GM18508 (cell line): ENCODE data around the gene S100A7.
"Not testable (repeated sequence)": the region's sequence is repeated elsewhere in the genome, so short reads cannot be mapped to it uniquely, and the experiment has no call there.

Experiments used
- ATAC-seq: cut with Tn5 transposase; IDR thresholded peaks from one replicate; pipeline ENCODE4 v1.9.1; 2021; ENCODE audit warnings: moderate number of reproducible peaks; ENCODE audit not compliant: insufficient read depth, unreplicated experiment

The S100A7 gene

GRCh38 chr1:153478047-153478691 lies 17.7 kb upstream of the S100A7 start:
- ATAC-seq: no peak

DNA sequence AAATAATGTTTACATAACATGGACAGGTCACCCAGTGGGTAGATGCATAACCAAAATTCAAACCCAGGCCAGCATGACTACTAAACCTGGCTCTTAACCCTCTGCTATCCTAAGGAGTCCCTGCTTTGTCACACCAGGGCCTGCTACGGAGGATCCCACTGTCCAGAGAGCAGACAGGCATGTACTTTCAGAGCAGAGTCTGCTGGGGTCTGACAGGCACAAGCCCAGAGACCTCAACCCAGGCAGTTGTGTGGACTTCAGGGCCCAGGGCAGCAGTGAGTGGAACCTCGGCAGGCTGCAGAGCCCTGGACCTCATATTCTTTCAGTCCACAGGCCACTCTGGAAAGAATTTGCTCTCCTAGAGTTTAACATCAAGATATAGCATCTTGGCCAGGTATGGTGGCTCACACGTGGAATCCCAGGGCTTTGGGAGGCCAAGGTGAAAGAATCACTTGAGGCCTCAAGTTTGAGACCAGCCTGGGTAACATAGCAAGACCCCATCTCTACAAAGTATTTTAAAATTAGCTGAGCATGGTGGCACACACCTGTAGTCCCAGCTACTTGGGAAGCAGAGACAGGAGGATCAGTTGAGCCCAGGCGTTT lies 16.1 kb upstream of the S100A7 start:
- no peak for ATAC-seq

- no peak for ATAC-seq
These were observed 14.8 kb upstream of the S100A7 start for GRCh38 chr1:153475282-153475681.

DNA sequence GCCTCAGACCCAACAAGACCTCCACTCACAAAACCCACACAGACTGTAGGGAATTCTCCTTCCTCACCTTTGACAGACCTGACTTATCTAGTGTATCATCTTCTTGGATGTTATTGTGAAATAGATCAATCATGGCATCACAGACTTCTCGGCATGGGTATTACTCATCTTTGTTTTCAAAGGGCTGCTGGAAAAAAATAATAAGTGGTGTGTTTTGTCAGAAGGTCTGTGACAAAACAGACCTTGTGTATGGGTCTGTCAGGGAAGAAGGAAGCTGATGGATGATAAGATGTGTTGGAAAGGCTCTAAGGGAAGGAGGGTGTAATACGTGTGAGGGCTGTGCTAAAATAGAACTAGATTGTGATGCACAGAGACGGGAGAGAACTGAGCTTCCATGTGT lies 13.9 kb upstream of the S100A7 start:
- ATAC-seq: no peak

GRCh38 chr1:153470707-153471106 lies 10.3 kb upstream of the S100A7 start:
- ATAC-seq: no peak

DNA sequence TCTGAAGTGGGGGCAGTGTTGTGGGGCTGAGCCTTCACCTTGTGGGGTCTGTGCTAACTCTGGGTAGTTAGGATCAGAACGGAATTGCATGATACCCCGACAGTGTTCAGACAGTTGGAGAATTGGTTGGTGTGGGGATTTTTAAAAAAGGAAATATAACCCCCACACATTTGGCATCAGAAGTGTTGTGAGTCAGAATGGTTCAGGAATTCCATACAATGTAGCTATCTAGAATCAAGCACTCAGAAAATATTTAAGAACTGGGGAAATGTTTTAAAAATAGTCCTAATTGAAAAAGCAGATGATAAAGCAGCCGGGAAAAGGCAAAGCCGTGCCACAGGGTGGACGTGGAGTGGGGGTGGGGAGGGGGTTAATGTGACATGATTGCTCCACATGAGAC lies 6.5 kb upstream of the S100A7 start:
- no peak for ATAC-seq

GRCh38 chr1:153465811-153466636 lies 5.6 kb upstream of the S100A7 start:
- ATAC-seq: no peak

- ATAC-seq: not testable (repeated sequence)
These were observed 2.3 kb upstream of the S100A7 start for GRCh38 chr1:153462741-153463140.

DNA sequence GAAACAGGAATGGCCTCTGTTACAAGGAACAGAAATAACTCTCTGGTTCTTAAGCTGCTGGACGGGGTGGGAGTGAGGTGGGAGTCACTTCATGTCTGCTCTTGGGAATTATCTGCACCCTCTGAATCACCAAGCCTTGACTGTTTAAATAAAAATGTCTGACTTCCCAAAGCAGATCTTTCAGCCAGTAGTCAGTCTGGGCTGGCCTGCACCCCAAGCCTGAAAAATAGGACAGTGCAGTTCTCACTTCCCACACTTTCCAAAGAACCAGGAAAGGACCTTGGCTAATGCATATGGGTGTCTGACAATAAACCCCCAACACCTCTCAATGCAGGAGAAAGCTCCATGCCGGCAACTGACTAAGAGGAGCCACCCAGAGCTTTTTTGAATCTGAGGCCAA lies 796 bp downstream of the S100A7 start:
- no peak for ATAC-seq

GRCh38 chr1:153456396-153456795 lies 4.1 kb downstream of the S100A7 start:
- ATAC-seq: no peak

GRCh38 chr1:153448851-153449250 lies 11.6 kb downstream of the S100A7 start:
- not testable (repeated sequence) for ATAC-seq

DNA sequence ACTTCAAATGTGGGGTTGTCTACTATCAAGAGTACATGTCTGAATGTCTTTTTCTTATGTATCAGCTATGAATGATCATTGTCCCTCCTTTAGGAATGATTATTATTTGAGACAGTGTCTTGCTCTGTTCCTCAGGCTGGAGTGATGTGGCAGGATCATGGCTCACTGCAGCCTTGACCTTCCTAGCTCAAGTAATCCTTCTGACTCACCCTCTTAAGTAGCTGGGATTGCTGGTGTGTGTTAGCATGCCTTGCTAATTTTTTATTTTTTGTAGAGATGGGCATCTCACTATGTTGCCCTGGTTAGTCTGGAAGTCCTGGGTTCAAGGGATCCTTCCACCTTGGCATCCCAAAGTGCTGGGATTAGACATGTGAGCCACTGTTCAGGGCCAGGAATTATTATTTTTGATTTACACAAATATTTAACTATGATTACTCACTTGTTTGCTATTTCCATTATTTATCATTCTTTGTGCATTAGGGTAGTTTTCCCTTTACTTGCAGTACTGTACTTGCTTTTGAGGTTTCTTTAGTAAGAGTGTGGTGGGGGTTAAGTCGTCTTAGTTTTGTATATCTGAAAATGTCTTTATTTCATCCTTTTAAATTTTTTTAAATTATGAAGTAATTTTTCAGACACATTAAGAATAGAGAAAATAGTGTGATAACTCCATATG lies 12.8 kb downstream of the S100A7 start:
- no peak for ATAC-seq

DNA sequence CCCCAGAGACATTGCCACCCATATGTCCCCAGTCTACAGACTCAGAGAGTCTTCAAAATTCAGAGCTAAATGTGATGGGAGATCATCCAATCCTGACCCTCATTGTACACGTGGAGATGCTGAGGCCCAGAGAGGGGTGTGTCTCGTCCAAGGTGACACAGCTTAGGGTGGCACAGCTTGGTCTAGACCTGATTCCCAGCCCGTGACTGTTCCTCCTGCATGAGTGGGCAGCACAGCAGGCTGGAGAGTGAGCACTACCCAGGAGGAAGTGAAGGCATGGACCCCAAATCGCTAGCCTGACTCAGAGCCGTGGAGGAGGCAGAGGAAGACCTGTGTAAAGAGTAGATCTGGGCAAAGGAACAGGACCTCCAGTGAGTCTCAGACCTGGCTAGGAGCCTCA lies 16.4 kb downstream of the S100A7 start:
- ATAC-seq: no peak

DNA sequence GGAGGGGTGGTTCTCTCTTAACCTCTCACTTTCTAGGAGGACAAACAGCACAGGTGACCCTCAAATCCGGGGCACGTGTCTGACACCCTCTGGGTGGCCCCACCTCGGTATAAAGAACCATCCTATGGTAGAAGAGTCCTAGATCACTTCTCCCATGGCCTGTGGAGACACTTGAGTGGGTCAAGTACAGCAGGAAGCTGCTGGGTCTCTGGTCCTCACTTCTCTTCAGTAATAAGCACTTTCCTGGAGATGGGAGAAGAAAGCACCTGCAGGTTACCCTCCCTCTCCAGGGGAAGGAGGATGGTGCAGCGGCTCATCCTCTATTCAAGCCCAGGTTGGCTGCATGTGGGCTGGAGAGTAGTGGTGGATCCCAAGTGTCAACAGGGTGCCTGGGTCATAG lies 17.0 kb downstream of the S100A7 start:
- no peak for ATAC-seq

DNA sequence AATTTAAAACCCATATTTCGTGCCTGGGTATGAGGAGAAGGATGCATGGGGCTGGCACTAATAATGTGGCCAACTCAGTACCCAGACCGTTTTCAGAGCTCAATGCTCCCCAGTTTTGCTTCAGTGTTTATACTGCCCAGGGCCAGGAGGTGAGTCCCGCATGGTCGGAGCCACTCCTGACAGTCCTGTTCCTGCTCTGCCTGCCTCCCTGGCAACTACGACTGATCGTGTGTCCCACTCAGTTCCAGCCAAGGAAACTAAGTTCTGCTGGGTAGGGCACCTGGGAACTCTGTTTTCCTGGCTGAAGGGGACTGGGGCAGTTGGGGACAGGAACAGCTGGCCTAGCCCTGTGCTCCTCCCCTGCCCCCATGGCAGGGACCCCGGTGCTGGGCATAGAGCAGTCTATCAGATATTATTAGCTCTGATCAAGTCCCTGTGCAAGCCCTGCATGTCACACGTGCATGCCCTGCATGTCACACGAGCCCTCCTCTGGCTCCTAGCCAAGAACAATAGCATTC lies 19.2 kb downstream of the S100A7 start:
- ATAC-seq: no peak

DNA sequence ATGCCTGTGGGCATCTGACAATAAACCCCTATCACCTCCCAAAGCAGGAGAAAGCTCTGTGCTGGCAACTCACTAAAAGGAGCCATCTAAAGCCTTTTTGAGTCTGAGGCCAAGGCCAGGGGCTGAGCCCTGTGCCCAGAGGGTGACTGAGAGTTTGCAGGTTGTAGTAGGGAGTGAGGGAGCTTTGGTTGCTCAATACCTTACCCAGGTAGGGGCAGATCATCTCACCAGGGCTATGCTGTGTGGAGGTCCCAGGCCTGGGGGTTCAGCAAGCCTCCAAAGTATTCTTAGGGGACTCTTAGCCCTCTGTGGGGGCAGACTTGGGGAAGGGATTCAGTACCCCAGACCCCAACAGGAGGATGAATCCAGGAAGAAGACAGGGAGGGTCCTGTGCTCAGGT lies 21.2 kb downstream of the S100A7 start:
- ATAC-seq: no peak

DNA sequence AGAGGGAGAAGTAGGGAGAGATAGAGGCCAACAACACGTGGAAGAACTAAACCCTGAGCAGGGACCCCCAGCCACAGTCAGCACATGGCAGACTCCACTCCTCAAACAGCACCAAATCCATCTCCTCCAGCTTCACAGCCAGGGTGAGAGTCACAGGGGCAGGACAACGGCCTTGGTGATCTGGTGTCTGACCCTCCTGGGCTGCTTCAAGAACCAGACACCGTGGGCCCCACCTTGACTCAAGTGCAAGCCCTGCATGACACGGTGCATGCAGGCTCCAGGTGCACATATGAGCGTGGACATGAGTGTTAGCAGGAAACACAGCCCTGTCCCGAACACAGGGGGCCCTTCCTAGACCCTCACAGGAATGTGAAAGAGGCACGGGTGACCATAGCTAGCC lies 21.9 kb downstream of the S100A7 start:
- no peak for ATAC-seq

DNA sequence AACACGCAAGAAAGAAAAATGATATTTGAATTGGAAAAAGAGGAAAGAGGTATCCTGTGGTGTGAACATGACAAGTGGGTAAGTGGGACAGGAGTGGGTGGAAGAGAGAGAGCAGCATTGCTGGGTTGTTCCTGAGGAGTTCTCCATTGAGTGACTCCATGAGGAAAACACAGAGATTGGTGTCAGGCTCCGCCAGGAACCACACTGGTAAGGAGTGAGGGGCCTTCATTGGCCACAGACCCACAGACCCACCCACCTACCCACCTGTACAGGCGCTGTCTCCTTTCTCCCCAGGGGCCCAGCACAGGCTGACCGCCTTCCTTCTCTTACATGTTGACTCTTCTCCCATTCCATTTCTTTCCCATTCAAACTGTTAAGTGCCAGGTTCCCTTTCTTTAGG lies 23.2 kb downstream of the S100A7 start:
- ATAC-seq: no peak

- no peak for ATAC-seq
These were observed 25.6 kb downstream of the S100A7 start for GRCh38 chr1:153434746-153435455.
